SU-DHL-6 (cell line): ENCODE results near the gene UNC13B.

ENCODE experiments used
- H2AFZ ChIP-seq: fragments of 200-600 bp; sonication (generic); 2 replicates; pipeline ENCODE4 v1.6.1; 2014; ENCODE audit warnings: low read depth, mild to moderate bottlenecking, moderate library complexity, mixed read lengths, antibody characterized with exemption, low read length; ENCODE audit not compliant: severe bottlenecking
- H3F3A ChIP-seq: fragments of 200-600 bp; shearing (Covaris generic); 2 replicates; pipeline ENCODE4 v1.6.0; 2016; ENCODE audit warnings: antibody characterized with exemption, mild to moderate bottlenecking; ENCODE audit not compliant: insufficient read depth
- H3K27ac ChIP-seq: fragments of 200-600 bp; sonication (generic); 2 replicates; pipeline ENCODE4 v1.5.1; 2016; ENCODE audit warnings: low read depth, mild to moderate bottlenecking, low read length, moderate library complexity, mixed read lengths
- H3K27me3 ChIP-seq: fragments of 200-600 bp; sonication (generic), shearing (Covaris generic); 2 replicates; pipeline ENCODE4 v1.6.0; 2014; ENCODE audit warnings: mild to moderate bottlenecking, low read length
- H3K36me3 ChIP-seq: fragments of 200-600 bp; sonication (generic); 2 replicates; pipeline ENCODE4 v1.6.1; 2014; ENCODE audit warnings: mild to moderate bottlenecking, low read length, mixed read lengths
- H3K4me2 ChIP-seq: fragments of 300-600, 200-600 bp; shearing (Covaris generic), sonication (generic); 2 replicates; pipeline ENCODE4 v1.6.0; 2014; ENCODE audit warnings: low read length, low read depth, mild to moderate bottlenecking; ENCODE audit not compliant: poor library complexity, severe bottlenecking
- H3K4me3 ChIP-seq: fragments of 200-600 bp; sonication (generic); 2 replicates; pipeline ENCODE4 v1.5.1; 2014; ENCODE audit warnings: antibody characterized with exemption, low read length, mild to moderate bottlenecking, mixed read lengths; ENCODE audit not compliant: insufficient read depth, poor library complexity, severe bottlenecking
- H3K79me2 ChIP-seq: fragments of 200-600 bp; sonication (generic); 2 replicates; pipeline ENCODE4 v1.6.1; 2014; ENCODE audit warnings: mild to moderate bottlenecking, low read length, moderate library complexity; ENCODE audit not compliant: insufficient read depth
- H3K9ac ChIP-seq: fragments of 200-600 bp; sonication (generic); 2 replicates; pipeline ENCODE4 v1.7.0; 2014; ENCODE audit warnings: mild to moderate bottlenecking, low read length
- H3K9me2 ChIP-seq: fragments of 200-600 bp; sonication (generic); replicated peaks from 2 replicates; pipeline ENCODE4 v1.6.1; 2014; ENCODE audit warnings: low read length; ENCODE audit not compliant: insufficient read depth
- H3K9me3 ChIP-seq: fragments of 200-600 bp; sonication (generic); 2 replicates; pipeline ENCODE4 v1.6.1; 2014; ENCODE audit warnings: low read length, mixed read lengths; ENCODE audit not compliant: insufficient read depth
- H4K20me1 ChIP-seq: fragments of 200-600 bp; sonication (generic); 2 replicates; pipeline ENCODE4 v1.6.1; 2014; ENCODE audit warnings: low read depth, mild to moderate bottlenecking, antibody characterized with exemption, low read length, moderate library complexity, mixed read lengths
- EZH2phosphoT487 ChIP-seq: fragments of 200-600 bp; sonication (generic), shearing (Covaris generic); conservative IDR thresholded peaks from 2 replicates; pipeline ENCODE4 v1.6.1; 2018; ENCODE audit warnings: mild to moderate bottlenecking, antibody characterized with exemption, low read length, moderate library complexity, mixed read lengths
- TF ChIP-seq, protein P1 (sequence below): fragments of 200-600 bp; sonication (generic); IDR thresholded peaks from one replicate; pipeline ENCODE4 v1.5.1; 2017; ENCODE audit warnings: antibody characterized with exemption, mild to moderate bottlenecking, low read length, moderate library complexity; ENCODE audit not compliant: insufficient read depth, poor library complexity, severe bottlenecking

The UNC13B gene

DNA sequence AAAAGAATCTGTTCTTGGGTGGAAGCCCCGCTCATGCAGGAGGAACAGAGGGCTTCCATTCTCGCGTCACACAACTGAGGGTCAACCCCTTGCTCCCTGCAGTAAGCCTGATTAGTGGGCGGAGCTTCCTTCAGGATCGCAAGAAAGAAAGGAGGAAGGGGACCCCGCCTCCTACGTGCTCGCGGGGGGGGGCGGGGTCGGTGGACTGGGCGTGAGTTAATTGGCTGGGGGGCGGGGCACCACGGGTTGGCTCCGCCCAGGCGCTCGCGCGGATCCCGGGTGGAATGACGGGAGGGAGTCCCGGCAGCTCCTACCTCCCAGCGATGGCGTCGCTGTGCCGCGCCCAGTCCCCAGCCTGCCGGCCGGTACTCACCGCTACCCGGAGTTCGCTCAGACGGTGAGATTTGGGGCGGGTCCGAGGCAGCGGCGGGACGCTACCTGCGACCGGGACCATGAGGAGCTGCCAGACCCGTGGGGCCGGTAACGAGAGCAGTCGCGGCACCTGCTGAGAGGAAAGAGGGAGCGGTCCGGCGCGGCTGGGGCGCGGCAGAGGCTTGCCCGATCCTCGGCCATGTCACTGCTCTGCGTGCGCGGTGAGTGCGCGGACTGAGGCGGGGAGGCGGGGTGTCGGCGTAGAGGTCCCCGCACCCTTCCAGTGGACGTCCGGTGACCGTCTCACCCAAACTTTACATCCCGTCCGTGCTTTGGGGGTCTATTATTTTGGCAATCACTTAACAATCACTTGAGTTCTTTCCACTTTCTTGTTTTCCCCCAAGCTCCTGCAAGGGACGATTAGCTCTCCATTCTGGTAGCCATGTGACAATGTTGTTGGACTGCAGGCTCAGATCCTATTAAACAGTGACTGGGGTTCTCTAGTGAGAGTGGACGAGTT lies at the start of gene UNC13B:
UNC13B (plus strand) TSS at position 297 of the 892 bp plus-strand sequence; CDS start at position 572, 275 bp downstream.
- H4K20me1 ChIP-seq: no peaks in the 10 kb centered on the region
- H3K79me2 ChIP-seq: no peaks in the 10 kb centered on the region
- H3K36me3 ChIP-seq: no peaks in the 10 kb centered on the region
- H3K9ac ChIP-seq: peak within 1 kb of the TSS; percentile 20; the same call in 1 of the 2 replicates
- TF ChIP-seq EZH2phosphoT487: no peak
- TF ChIP-seq, protein P1, sequence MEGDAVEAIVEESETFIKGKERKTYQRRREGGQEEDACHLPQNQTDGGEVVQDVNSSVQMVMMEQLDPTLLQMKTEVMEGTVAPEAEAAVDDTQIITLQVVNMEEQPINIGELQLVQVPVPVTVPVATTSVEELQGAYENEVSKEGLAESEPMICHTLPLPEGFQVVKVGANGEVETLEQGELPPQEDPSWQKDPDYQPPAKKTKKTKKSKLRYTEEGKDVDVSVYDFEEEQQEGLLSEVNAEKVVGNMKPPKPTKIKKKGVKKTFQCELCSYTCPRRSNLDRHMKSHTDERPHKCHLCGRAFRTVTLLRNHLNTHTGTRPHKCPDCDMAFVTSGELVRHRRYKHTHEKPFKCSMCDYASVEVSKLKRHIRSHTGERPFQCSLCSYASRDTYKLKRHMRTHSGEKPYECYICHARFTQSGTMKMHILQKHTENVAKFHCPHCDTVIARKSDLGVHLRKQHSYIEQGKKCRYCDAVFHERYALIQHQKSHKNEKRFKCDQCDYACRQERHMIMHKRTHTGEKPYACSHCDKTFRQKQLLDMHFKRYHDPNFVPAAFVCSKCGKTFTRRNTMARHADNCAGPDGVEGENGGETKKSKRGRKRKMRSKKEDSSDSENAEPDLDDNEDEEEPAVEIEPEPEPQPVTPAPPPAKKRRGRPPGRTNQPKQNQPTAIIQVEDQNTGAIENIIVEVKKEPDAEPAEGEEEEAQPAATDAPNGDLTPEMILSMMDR: no peak
- H3K27me3 ChIP-seq: no peaks in the 10 kb centered on the region
- no peaks in the 10 kb centered on the region for H3K9me3 ChIP-seq
- H3K4me2 ChIP-seq: peak within 1 kb of the TSS; percentile 50
- peak within 1 kb of the TSS; percentile 54 for H2AFZ ChIP-seq
- H3F3A ChIP-seq: peaks cover 3% of the 10 kb centered on the region; the same call in 1 of the 2 replicates
- H3K27ac ChIP-seq: no peak within 1 kb of the TSS
- H3K4me3 ChIP-seq: peak within 1 kb of the TSS; percentile 54
- H3K9me2 ChIP-seq: no peaks in the 10 kb centered on the region

DNA sequence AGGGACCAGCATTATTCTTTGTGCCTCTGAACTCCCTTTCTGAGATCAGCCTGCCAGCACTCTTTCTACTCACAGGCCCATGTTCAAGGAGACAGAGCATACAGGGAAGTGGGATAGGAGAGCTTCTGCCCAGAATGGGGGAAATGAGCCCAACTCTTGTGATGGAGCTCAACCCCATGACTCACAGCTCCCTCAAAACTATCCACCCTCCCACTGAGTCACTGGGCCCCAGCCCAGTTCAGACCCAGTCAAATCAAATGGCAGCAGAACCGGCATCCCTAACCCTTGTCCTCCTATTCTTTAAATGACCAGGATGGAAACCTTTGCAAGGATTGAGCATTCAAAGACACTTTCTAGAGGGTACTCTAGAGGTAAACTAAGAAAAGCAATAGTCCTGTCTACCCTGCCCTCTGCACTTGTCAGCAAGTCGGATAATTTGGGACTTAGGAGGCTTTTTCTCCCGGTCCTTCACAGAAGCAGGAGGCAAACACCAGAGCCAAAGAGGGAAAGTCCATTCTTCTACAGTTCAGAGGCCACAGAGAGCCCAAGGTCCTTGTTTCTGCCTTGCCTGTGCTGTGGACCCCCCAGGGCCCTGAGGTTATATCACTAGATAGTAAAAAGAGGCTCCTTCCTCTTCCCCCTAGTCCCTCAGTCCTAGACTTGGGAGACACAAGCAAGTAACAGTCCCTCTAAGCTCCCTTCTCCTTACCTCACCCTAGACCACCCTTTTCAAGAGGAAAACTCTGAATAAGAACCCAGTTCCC lies 49.4 kb upstream of the UNC13B start:
- Histone ChIP-seq H3K27me3 (no peaks in the 10 kb centered on the region), H3F3A (peaks cover 11% of the 10 kb centered on the region), H3K9me2 (no peaks in the 10 kb centered on the region), H2AFZ (peak overlapping the region; percentile 80), H3K79me2 (no peaks in the 10 kb centered on the region), H3K27ac (no peak overlapping the region), H3K4me2 (peak overlapping the region; percentile 81), H4K20me1 (no peaks in the 10 kb centered on the region), H3K9ac (0 out of 2 replicates have a peak overlapping the region, but pooled peaks have one; percentile 6), H3K36me3 (no peaks in the 10 kb centered on the region), H3K9me3 (no peaks in the 10 kb centered on the region), H3K4me3 (no peak overlapping the region)
- TF ChIP-seq, protein P1: no peak
- no peak for TF ChIP-seq EZH2phosphoT487

DNA sequence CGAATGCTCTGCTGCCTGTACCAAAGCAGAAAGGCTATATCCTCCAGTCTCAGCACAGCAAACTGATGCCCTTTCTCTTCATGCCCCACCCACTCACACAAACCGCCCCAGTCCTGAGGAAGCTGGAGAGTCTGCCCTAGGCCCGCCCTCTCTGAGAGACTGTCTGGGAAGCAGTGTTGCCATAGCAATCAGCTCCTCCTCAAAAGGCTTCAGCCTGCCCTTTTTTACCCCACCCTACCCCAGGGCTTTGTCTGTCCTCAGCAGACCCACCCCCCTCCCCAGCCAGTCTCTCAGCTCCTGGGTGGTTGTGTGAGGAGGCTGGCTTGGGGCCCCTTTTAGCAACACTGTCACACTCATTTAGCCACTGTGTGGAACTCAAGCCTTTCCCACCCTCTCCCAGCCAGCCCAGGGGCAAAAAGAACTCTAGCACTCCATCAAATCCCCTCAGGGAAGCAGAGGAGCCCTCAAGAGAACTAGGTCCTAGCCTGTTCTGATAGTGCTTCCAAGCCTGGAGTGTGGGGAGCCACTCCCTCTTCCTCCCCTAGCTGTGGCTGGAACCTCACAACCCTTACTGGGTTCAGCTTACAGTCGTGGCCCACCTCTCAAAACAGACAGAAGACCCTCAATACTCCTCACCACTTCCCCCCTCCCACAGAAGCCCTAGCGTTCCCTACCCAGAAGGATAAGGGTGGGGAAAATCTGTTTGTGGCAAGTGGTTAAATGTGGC lies 47.5 kb upstream of the UNC13B start:
- Histone ChIP-seq H3K27ac (0 out of 2 replicates have a peak overlapping the region, but pooled peaks have one; percentile 18), H3K27me3 (no peaks in the 10 kb centered on the region), H3K4me3 (peak overlapping the region; percentile 66), H3K4me2 (peak overlapping the region; percentile 96), H3F3A (peaks cover 11% of the 10 kb centered on the region), H2AFZ (peak overlapping the region; percentile 87), H3K36me3 (no peaks in the 10 kb centered on the region), H3K9me3 (no peaks in the 10 kb centered on the region), H3K9me2 (no peaks in the 10 kb centered on the region), H3K9ac (peak overlapping the region; percentile 58), H4K20me1 (no peaks in the 10 kb centered on the region), H3K79me2 (no peaks in the 10 kb centered on the region)
- TF ChIP-seq EZH2phosphoT487: no peak
- TF ChIP-seq, protein P1: no peak
